Measurements from ENCODE around the gene SEC24D.
"Not testable (repeated sequence)": the region's sequence is repeated elsewhere in the genome, so short reads cannot be mapped to it uniquely, and the experiment has no call there.

SEC24D gene

DNA sequence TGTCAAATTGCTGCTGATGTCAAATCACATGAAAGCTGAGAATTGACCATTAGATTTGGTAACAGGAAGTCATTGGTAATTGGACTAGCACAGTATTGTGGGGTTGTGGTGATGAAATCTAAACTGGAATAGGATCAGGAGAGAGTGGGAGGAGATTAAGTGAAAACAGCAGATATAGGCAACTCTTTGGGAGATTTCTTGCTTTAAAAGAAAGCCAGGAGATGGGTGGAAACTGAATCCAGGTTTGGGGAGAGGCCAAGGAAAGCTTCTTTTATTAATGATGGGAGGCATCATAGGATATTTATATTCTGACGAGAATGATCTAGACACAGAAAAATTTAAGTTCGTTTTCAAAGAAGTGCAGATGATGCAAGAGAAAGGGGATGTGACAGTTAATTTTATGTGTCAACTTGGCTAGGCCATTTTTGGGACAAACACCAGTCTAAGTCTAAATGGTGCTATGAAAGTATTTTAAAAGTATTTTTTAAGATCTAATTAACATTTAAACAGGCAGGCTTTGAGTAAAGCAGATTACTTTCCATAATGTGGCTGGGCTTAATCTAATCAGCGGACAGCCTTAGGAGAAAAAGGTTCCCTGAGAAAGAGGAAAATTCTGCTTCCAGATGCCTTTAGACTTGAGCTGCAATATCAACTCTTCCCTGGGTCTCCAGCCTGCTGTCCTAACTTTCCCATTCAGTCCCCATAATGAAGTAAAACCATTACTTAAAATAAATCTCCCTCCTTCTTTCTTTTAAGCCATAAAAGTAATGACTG is 24.7 kb downstream of the SEC24D start:
- DNase-seq, result no peak

- DNase-seq, result no peak
These were observed 28.3 kb downstream of the SEC24D start for GRCh38 chr4:118807659-118808058.

- DNase-seq, result no peak
These were observed 32.7 kb downstream of the SEC24D start for GRCh38 chr4:118803253-118803652.

DNA sequence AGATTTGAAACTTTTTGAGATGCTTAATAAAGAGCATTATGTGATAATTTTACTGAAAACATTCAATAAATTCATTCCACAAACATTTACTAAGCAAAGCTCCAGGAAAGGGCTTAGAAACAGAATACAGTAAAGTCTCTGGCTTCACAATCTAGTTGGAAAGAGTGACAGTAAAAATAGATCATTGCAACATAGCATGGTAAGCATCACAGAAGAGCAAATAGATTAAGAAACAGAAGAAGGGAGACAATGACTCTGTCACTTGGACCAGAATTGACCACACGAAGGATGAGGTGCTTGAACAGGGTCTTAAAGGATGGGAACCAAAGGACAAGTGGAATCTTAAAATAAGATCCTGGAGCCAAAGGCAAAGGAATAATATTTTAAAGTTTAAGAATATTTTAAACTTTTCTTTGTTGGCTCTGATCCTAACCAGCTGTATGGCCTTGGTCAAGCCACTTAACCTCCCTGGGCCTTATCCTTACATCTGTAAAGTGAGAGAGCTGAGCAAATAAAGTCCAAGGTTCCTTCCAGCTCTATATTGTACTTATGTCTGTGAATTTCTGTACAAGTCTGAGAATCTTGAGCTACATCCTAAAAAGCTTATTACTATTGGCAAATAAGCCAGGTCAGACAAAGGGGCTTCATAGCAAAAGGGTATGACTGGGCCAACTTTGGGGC is 33.9 kb downstream of the SEC24D start:
- DNase-seq, result no peak

GRCh38 chr4:118799231-118799942 is 36.5 kb downstream of the SEC24D start:
- no peak for DNase-seq

GRCh38 chr4:118798658-118799057 is 37.3 kb downstream of the SEC24D start:
- DNase-seq, result no peak

- no peak for DNase-seq
These were observed 38.3 kb downstream of the SEC24D start for GRCh38 chr4:118797558-118798142.

DNA sequence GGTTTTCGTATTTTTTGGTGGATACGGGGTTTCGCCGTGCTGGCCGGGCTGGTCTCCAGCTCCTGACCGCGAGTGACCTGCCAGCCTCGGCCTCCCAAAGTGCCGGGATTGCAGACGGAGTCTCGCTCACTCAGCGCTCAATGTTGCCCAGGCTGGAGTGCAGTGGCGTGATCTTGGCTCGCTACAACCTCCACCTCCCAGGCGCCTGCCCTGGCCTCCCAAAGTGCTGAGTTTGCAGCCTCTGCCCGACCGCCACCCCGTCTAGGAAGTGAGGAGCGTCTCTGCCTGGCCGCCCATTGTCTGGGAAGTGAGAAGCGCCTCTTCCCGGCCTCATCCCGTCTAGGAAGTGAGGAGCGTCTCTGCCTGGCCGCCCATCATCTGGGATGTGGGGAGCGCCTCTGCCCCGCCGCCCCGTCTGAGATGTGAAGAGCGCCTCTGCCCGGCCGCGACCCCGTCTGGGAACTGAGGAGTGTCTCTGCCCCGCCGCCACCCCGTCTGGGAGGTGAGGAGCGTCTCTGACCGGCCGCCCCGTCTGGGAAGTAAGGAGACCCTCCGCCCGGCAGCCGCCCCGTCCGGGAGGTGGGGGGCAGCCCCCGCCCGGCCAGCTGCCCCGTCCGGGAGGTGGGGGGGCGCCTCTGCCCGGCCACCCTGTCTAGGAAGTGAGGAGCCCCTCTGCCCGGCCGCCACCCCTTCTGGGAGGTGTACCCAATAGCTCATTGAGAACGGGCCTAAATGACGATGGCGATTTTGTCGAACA is 44.1 kb downstream of the SEC24D start:
- not testable (repeated sequence) for DNase-seq

DNA sequence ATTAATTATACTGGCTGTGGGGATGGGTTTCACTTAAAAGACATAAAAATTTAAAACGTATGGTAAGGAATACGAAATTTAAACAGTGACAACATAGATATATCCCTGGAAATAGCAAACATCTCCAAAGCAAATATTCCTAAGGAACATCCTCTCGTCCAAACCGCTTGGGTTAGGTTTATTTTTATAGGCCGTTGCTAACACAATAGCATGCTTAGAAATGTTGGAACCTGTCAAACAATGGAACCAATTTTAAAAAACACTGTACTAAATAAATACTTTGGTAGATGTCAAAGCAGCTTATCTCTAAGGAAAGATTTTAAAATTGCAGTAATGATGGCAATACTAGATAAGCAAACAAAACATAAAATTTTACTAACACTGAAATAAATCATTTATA is 45.4 kb downstream of the SEC24D start:
- DNase-seq, result no peak

DNA sequence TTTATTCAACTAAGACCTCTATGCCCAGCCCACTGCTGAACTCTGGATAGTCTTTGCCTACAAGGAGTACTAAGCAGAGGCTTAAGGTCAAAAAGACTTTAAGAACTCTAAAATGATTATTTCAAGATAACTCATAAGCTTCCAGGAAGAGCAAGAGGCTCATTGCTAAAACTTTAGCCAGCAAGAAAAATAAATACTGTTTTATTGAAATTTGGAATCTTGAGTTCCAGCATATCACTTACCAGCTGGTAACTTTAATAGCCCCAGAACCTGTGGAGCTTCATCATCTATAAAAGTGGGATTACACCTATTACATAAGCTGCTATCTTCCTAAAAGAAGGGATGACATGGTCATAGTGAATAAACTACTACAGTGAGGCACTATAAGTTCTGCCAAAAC is 47.0 kb downstream of the SEC24D start:
- DNase-seq, result no peak

- DNase-seq, result no peak
These were observed 48.0 kb downstream of the SEC24D start for GRCh38 chr4:118787844-118788380.

- no peak for DNase-seq
These were observed 51.1 kb downstream of the SEC24D start for GRCh38 chr4:118784776-118785175.

- no peak for DNase-seq
These were observed 52.0 kb downstream of the SEC24D start for GRCh38 chr4:118783887-118784286.

- not testable (repeated sequence) for DNase-seq
These were observed 53.0 kb downstream of the SEC24D start for GRCh38 chr4:118782886-118783285.

GRCh38 chr4:118777649-118778048 is 58.3 kb downstream of the SEC24D start:
- DNase-seq, result not testable (repeated sequence)

- not testable (repeated sequence) for DNase-seq
These were observed 58.8 kb downstream of the SEC24D start for GRCh38 chr4:118776955-118777640.

DNA sequence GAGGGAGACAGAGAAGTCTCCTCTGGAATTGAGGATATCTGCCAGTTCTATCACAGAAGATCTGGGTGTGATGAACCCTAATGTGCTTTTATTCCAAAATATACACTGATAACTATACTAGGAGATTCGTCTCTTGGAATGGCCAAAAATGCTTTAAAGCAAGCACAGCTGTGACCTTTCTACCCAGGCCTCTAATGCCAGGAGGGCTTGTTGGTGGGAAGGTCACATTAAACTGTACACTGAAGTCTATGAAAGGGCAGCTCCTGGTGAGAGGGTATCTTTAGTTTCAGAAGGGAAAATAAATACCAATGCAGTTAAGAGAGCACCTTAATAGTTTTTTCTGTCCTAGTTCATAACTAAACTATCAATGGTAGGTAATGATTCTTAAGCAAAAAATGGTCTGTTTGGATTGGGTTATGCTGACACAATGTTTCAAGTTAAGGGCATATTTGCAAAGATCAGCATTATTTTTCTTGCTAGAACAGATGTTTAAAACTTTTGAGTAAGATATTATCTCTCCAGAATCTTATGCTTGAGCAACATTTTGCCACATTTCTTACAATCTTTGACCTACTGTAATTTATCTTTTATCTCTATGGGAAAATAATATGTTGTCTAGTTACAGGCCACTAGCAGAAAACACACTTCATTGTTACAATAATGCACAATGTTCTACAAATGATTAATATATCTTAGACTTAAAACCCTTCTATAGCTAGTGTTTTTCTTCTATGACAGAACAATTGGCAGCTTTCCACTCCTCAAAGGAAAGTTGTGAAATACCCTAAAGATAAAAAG is 59.6 kb downstream of the SEC24D start:
- no peak for DNase-seq

- DNase-seq, result no peak
These were observed 60.5 kb downstream of the SEC24D start for GRCh38 chr4:118775405-118775804.

GRCh38 chr4:118774989-118775388 is 60.9 kb downstream of the SEC24D start:
- DNase-seq, result no peak

DNA sequence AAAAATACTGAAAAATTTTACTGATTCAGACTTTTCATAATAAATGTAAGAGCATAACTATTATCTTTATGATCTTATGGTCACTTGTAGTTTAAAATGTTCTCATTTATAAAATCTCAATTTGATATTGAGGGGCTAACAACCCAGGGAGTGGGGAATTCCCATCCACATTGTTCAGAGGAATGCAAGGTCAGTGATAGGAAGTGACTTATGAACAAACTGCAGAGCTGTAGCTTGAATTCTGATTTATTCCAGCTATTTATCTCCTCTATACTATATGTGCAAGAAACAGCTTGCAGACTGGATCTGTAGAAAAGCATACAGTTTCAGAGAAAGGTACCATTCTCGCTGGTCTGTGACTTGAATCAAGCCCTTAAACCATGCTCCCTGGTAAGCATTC is 61.6 kb downstream of the SEC24D start:
- no peak for DNase-seq

DNA sequence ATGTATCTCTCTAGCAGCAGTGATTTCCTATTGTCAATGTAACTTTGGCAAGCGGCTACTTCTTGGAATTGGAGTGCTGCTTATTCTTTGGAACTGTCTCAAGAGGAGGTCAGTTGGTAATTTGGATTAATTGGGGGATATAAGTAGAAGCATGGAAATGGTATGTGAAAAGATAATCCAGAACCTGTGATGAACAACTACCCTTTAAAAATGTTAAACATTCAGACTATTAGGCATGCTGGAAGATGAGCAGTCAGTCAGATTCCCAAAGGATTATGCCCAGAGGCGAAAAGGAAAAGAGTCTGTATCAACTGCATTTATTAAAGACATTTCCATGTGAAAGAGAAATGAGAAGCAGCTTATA is 62.5 kb downstream of the SEC24D start:
- no peak for DNase-seq

All from NK-92 treated with Interleukin-12 subunit alpha and Interleukin-12 subunit beta, amount 100 ng/mL, for 24 hours (cell line).